ENCODE results near the gene PLEKHG2.

Gene PLEKHG2

DNA sequence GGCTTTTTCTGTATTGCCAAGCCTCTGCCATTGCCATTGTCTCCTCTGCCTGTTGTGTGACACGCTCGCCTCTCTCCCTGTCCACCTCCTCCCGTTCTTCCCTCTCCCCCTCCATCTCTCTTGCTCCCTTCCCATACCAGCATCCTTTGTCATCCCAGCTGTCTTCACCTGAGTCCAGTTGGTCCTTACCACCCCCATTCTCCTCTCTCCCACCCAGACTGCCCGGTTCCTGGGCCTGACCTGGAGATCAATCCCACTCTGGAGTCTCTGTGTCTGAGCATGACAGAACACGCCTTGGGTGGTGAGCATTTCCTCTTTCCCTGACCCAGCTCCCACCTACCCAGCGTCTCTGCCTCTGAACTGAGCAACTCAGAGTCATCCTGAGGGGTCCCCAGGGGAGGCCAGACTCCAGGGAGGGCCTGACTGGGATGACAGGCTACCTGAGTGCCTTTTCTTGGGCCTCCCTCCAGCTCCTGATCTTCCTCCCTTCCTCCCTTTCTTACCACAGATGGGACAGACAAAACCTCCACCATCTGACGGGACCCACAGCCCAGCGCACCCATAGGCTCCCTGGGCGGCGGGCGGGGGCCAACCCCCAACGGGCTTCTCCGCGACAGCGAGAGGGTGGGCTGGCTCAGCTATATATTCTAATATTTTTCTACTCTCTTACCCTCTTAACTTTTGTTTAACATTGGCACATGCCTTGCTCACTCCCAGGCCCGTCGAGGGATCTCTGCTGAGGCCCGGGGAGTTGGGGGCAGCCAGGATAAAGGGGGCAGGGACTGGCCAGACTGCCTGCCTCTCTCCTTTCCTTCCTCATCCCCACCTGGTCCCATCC is 29.3 kb upstream of the PLEKHG2 start:
- Histone ChIP-seq H3K4me2 (ENCODE audit: insufficient read depth, low read length, poor library complexity, severe bottlenecking) (no peak overlapping the region), H2BK15ac (ENCODE audit: low read length) (no peak overlapping the region), H3K9me3 (replicated peaks in 1 of 2; ENCODE audit: control insufficient read depth in 2 of 2, insufficient read depth in 1 of 2, low read depth in 1 of 2, low read length in 2 of 2) (no peaks in the 10 kb centered on the region), H4K8ac (ENCODE audit: low read depth, low read length) (no peak overlapping the region), H4K91ac (ENCODE audit: low read depth, low read length, poor library complexity) (no peak overlapping the region), H2AFZ (ENCODE audit: low read length) (no peak overlapping the region), H3K4me3 (ENCODE audit: low read length in 2 of 2) (no peak overlapping the region), H3K36me3 (replicated peaks in 1 of 2; ENCODE audit: control insufficient read depth in 2 of 2, insufficient read depth in 2 of 2, low read length in 2 of 2) (peaks cover 72 to 100% of the 10 kb centered on the region in 2 donors), H3K18ac (ENCODE audit: low read length) (no peak overlapping the region), H3K14ac (ENCODE audit: low read length) (no peak overlapping the region), H2AK5ac (ENCODE audit: low read depth, low read length) (no peak overlapping the region), H3K27me3 (ENCODE audit: control insufficient read depth in 3 of 3, insufficient read depth in 3 of 3, low read depth in 1 of 3, low read length in 3 of 3) (no peaks in the 10 kb centered on the region), H2BK5ac (ENCODE audit: low read length) (no peak overlapping the region), H3K9ac (ENCODE audit: low read depth, low read length, poor library complexity) (no peak overlapping the region), H2BK120ac (ENCODE audit: low read depth, low read length) (no peak overlapping the region), H3K23ac (ENCODE audit: low read depth, low read length, poor library complexity) (no peak overlapping the region), H3K4me1 (ENCODE audit: control insufficient read depth in 2 of 2, insufficient read depth in 1 of 2, low read depth in 1 of 2, low read length in 2 of 2) (no peaks in the 10 kb centered on the region), H3K27ac (replicated peaks; ENCODE audit: low read length) (no peak overlapping the region), H2BK12ac (ENCODE audit: low read length) (no peak overlapping the region), H3K79me1 (ENCODE audit: low read depth, low read length) (no peaks in the 10 kb centered on the region), H3K4ac (ENCODE audit: low read length) (no peak overlapping the region)
- DNase-seq (ENCODE audit: low spot score), result no peak
- no CpG with 5 or more reads among the region's 18 CpGs for WGBS, 2 donors (ENCODE audit: extremely low coverage in 2 of 2, insufficient read length in 2 of 2, insufficient replicate concordance in 1 of 2)

DNA sequence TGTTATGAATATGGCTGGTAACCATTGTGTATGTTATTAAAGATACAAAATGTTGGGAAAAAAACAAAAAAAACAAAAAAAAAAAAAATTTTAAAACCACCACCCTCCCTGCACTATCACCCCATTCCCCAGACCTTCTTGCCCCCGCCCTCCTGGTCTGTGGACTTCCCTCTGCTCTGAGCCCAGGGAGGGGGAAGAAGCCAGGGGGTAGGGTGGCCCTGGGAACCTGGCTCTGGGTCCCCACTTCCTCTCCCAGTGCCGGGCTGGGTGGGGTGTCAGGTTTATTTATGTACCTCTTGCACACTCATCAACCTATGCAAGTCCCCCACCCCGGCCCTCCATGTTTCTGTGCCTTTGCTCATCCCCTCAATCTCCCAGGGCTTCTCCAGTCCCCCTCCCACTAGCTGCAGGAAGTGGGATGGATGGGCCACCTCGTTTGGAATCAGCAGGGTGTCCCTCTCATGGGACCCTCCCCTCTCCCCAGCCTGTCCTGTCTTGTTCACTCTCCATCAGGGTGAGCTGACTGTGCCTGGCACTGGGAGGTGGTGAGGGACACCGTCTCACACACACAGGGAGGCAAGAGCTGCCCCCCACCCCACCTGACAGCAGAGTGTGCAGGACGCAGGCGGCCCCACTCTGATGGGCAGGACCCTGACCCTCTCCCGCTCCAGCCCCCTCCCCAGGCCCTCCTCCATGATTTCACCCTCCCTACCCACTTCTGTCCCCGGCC is 27.5 kb upstream of the PLEKHG2 start:
- Histone ChIP-seq H4K91ac (ENCODE audit: low read depth, low read length, poor library complexity) (no peak overlapping the region), H3K14ac (ENCODE audit: low read length) (no peak overlapping the region), H3K9ac (ENCODE audit: low read depth, low read length, poor library complexity) (no peak overlapping the region), H2AK5ac (ENCODE audit: low read depth, low read length) (no peak overlapping the region), H2BK5ac (ENCODE audit: low read length) (no peak overlapping the region), H2BK15ac (ENCODE audit: low read length) (no peak overlapping the region), H3K79me1 (ENCODE audit: low read depth, low read length) (peaks cover 4% of the 10 kb centered on the region), H3K9me3 (replicated peaks in 1 of 2; ENCODE audit: control insufficient read depth in 2 of 2, insufficient read depth in 1 of 2, low read depth in 1 of 2, low read length in 2 of 2) (no peaks in the 10 kb centered on the region), H3K4me1 (ENCODE audit: control insufficient read depth in 2 of 2, insufficient read depth in 1 of 2, low read depth in 1 of 2, low read length in 2 of 2) (peaks cover 0 to 4% of the 10 kb centered on the region in 2 donors), H3K27me3 (ENCODE audit: control insufficient read depth in 3 of 3, insufficient read depth in 3 of 3, low read depth in 1 of 3, low read length in 3 of 3) (no peaks in the 10 kb centered on the region), H2BK12ac (ENCODE audit: low read length) (no peak overlapping the region), H4K8ac (ENCODE audit: low read depth, low read length) (no peak overlapping the region), H3K4me3 (ENCODE audit: low read length in 2 of 2) (no peak overlapping the region), H3K4me2 (ENCODE audit: insufficient read depth, low read length, poor library complexity, severe bottlenecking) (no peak overlapping the region), H3K4ac (ENCODE audit: low read length) (no peak overlapping the region), H3K36me3 (replicated peaks in 1 of 2; ENCODE audit: control insufficient read depth in 2 of 2, insufficient read depth in 2 of 2, low read length in 2 of 2) (peaks cover 74 to 99% of the 10 kb centered on the region in 2 donors), H3K27ac (replicated peaks; ENCODE audit: low read length) (no peak overlapping the region), H2BK120ac (ENCODE audit: low read depth, low read length) (no peak overlapping the region), H3K18ac (ENCODE audit: low read length) (no peak overlapping the region), H2AFZ (ENCODE audit: low read length) (no peak overlapping the region), H3K23ac (ENCODE audit: low read depth, low read length, poor library complexity) (no peak overlapping the region)
- WGBS, 2 donors (ENCODE audit: extremely low coverage in 2 of 2, insufficient read length in 2 of 2, insufficient replicate concordance in 1 of 2), result no CpG with 5 or more reads among the region's 9 CpGs
- no peak for DNase-seq (ENCODE audit: low spot score)

DNA sequence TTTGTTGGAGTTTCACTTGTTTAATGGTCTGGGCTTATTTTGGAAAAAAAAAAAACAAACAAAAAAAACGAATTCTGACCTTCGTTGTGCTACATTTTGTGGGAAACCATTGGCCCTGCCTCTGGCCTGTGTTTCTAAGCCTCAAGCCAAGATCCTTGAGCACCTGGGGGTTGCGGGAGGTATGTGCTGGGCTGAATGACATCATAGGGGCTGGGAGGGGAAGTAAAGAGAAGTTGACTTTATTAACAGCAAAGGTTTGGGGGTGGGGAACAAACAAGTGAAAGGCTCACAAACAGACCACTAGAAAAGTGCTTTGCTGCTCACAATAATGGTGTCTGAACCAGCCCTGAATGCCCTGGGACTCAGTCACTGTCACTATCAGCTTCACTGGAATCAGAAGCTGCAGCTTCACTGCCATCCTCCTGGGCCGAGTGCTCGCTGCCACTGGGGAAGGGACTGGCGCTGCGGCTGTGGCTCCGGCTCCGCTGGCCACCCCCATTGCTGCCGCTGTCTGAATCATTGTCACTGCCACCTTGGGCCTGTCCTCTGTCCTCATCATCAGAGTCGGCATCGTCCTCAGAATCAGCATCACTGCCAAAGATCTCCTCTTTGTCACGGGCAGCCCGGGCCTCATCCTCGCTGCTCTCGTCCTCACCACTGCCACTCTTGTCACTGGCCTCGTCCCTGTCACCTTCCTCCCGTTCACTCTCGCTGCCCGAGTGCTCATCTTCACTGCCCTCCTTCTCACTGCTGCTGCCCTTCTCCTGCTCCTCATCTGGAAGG is 26.6 kb upstream of the PLEKHG2 start:
- Histone ChIP-seq H3K27me3 (ENCODE audit: control insufficient read depth in 3 of 3, insufficient read depth in 3 of 3, low read depth in 1 of 3, low read length in 3 of 3) (no peaks in the 10 kb centered on the region), H3K36me3 (replicated peaks in 1 of 2; ENCODE audit: control insufficient read depth in 2 of 2, insufficient read depth in 2 of 2, low read length in 2 of 2) (peaks cover 66 to 91% of the 10 kb centered on the region in 2 donors), H3K4me3 (ENCODE audit: low read length in 2 of 2) (no peak overlapping the region), H3K4me1 (ENCODE audit: control insufficient read depth in 2 of 2, insufficient read depth in 1 of 2, low read depth in 1 of 2, low read length in 2 of 2) (peaks cover 0 to 7% of the 10 kb centered on the region in 2 donors), H2AK5ac (ENCODE audit: low read depth, low read length) (no peak overlapping the region), H3K14ac (ENCODE audit: low read length) (no peak overlapping the region), H2AFZ (ENCODE audit: low read length) (no peak overlapping the region), H2BK120ac (ENCODE audit: low read depth, low read length) (no peak overlapping the region), H3K23ac (ENCODE audit: low read depth, low read length, poor library complexity) (peak overlapping the region; percentile 23), H2BK5ac (ENCODE audit: low read length) (no peak overlapping the region), H2BK12ac (ENCODE audit: low read length) (no peak overlapping the region), H2BK15ac (ENCODE audit: low read length) (no peak overlapping the region), H4K91ac (ENCODE audit: low read depth, low read length, poor library complexity) (no peak overlapping the region), H4K8ac (ENCODE audit: low read depth, low read length) (peak overlapping the region; percentile 66), H3K79me1 (ENCODE audit: low read depth, low read length) (peaks cover 5% of the 10 kb centered on the region), H3K9me3 (replicated peaks in 1 of 2; ENCODE audit: control insufficient read depth in 2 of 2, insufficient read depth in 1 of 2, low read depth in 1 of 2, low read length in 2 of 2) (no peaks in the 10 kb centered on the region), H3K4ac (ENCODE audit: low read length) (no peak overlapping the region), H3K18ac (ENCODE audit: low read length) (no peak overlapping the region), H3K27ac (replicated peaks; ENCODE audit: low read length) (no peak overlapping the region), H3K4me2 (ENCODE audit: insufficient read depth, low read length, poor library complexity, severe bottlenecking) (no peak overlapping the region), H3K9ac (ENCODE audit: low read depth, low read length, poor library complexity) (peak overlapping the region; percentile 76)
- no peak for DNase-seq (ENCODE audit: low spot score)
- WGBS, 2 donors (ENCODE audit: extremely low coverage in 2 of 2, insufficient read length in 2 of 2, insufficient replicate concordance in 1 of 2), result no CpG with 5 or more reads among the region's 20 CpGs

Measured in neuronal stem cell (in vitro differentiated cells).